Endothelial cell (in vitro differentiated cells): ENCODE measurements around the gene RNF224. TPM values are rescaled to one million over a fixed set of nuclear protein-coding genes. Genes with fewer than 3 reads are reported as not detected.

Experiments used
- DNase-seq: peaks from one replicate; pipeline ENCODE4 v3.0.0; 2021; ENCODE audit warnings: low spot score
- H3K27ac Mint-ChIP-seq: one replicate; pipeline ENCODE4 v1.8.0; 2021; ENCODE audit warnings: mixed read lengths, inconsistent platforms; ENCODE audit not compliant: unreplicated experiment
- H3K27me3 Mint-ChIP-seq: one replicate; pipeline ENCODE4 v1.8.0; 2021; ENCODE audit warnings: mild to moderate bottlenecking, moderate library complexity, mixed read lengths, inconsistent platforms; ENCODE audit not compliant: unreplicated experiment
- H3K36me3 Mint-ChIP-seq: one replicate; pipeline ENCODE4 v1.8.0; 2021; ENCODE audit warnings: mild to moderate bottlenecking, low read depth, mixed read lengths, inconsistent platforms; ENCODE audit not compliant: unreplicated experiment
- H3K4me1 Mint-ChIP-seq: one replicate; pipeline ENCODE4 v1.8.0; 2021; ENCODE audit warnings: mild to moderate bottlenecking, mixed read lengths, inconsistent platforms; ENCODE audit not compliant: unreplicated experiment
- H3K4me3 Mint-ChIP-seq: one replicate; pipeline ENCODE4 v1.8.0; 2021; ENCODE audit warnings: mild to moderate bottlenecking, mixed read lengths, inconsistent platforms; ENCODE audit not compliant: unreplicated experiment
- H3K9me3 Mint-ChIP-seq: one replicate; pipeline ENCODE4 v1.8.0; 2021; ENCODE audit warnings: mixed read lengths, inconsistent platforms; ENCODE audit not compliant: unreplicated experiment
- total RNA-seq: library from RNA; stranded (reverse); fragmentation: NEBNext Ultra II Directional; extraction: Animal tissue kit (Norgen Biotek cat#: 25700); gene quantifications from one replicate; pipeline ENCODE4 v1.2.1, GENCODE V29; 2021; ENCODE audit not compliant: unreplicated experiment
- TF ChIP-seq, protein P1 (sequence below): fragments of 200-600 bp; sonication (generic); IDR thresholded peaks from one replicate; pipeline ENCODE4 v1.5.0; 2021; ENCODE audit warnings: antibody characterized with exemption; ENCODE audit not compliant: unreplicated experiment

RNF224 gene
- total RNA-seq, 1 donor from 2014 or later = not detected

GRCh38 chr9:137268538-137269201, 41.4 kb downstream of the RNF224 start:
- peak overlapping the region; percentile 62 for H3K27ac Mint-ChIP-seq
- peaks cover 23% of the 10 kb centered on the region for H3K36me3 Mint-ChIP-seq
- H3K27me3 Mint-ChIP-seq = peaks cover 5% of the 10 kb centered on the region
- H3K9me3 Mint-ChIP-seq = no peaks in the 10 kb centered on the region
- no peaks in the 10 kb centered on the region for H3K4me1 Mint-ChIP-seq
- TF ChIP-seq, protein P1, sequence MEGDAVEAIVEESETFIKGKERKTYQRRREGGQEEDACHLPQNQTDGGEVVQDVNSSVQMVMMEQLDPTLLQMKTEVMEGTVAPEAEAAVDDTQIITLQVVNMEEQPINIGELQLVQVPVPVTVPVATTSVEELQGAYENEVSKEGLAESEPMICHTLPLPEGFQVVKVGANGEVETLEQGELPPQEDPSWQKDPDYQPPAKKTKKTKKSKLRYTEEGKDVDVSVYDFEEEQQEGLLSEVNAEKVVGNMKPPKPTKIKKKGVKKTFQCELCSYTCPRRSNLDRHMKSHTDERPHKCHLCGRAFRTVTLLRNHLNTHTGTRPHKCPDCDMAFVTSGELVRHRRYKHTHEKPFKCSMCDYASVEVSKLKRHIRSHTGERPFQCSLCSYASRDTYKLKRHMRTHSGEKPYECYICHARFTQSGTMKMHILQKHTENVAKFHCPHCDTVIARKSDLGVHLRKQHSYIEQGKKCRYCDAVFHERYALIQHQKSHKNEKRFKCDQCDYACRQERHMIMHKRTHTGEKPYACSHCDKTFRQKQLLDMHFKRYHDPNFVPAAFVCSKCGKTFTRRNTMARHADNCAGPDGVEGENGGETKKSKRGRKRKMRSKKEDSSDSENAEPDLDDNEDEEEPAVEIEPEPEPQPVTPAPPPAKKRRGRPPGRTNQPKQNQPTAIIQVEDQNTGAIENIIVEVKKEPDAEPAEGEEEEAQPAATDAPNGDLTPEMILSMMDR = no peak
- DNase-seq = no peak
- H3K4me3 Mint-ChIP-seq = no peak overlapping the region

DNA sequence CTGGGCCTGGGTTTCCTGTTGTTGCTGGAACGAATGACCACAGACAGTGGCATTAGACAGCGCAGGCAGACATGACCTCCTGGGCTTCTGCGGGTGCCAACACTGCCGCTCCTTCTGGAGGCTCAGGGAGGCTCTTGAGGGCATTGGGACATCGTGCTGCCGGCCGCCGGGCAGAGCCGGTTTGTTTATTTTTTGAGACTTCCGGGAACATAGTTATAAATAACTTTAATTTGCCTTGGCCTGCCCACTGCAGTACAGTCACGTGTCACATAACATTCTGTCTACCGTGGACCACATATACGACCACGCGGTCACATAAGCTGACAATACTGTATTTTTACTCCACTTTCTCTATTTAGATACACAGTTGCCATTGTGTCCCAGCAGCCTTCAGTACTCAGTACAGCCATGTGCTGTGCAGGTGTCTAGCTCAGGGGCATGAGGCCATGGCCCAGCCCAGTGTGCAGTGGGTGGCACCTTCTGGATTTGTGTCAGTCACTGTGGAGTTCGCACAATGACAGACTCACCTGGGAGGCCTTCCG, 42.0 kb downstream of the RNF224 start:
- Mint-ChIP-seq H3K9me3 (no peaks in the 10 kb centered on the region), H3K4me1 (peaks cover under 1% of the 10 kb centered on the region), H3K4me3 (peak overlapping the region; percentile 21), H3K27me3 (peaks cover 5% of the 10 kb centered on the region), H3K27ac (peak overlapping the region; percentile 62), H3K36me3 (peaks cover 24% of the 10 kb centered on the region)
- DNase-seq = no peak
- TF ChIP-seq, protein P1 = no peak

- DNase-seq = no peak
- Mint-ChIP-seq H3K4me3 (peak overlapping the region; percentile 56), H3K4me1 (peaks cover 14% of the 10 kb centered on the region), H3K27me3 (peaks cover 10% of the 10 kb centered on the region), H3K9me3 (no peaks in the 10 kb centered on the region), H3K27ac (no peak overlapping the region), H3K36me3 (peaks cover 24% of the 10 kb centered on the region)
- TF ChIP-seq, protein P1 = no peak
Observed at GRCh38 chr9:137270929-137271695, 43.8 kb downstream of the RNF224 start.

DNA sequence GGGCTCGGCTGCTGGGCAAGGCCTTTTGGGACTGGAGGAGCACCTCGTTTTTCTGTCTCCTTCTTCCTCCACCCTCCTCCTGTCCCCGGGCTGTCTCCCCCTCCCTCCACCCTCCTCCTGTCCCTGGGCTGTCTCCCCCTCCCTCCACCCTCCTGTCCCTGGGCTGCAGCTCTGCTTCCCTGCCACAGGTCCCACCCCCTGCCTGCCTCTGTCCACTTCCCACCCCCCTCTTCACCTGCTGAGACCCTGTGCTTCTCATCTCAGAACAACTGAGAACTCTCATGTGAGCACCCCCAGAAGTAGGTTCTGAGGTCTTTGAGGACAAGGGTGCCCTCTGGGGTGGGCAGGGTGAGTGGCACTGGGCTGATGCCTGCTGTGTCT, 44.4 kb downstream of the RNF224 start:
- TF ChIP-seq, protein P1 = no peak
- DNase-seq = no peak
- Mint-ChIP-seq H3K27ac (no peak overlapping the region), H3K27me3 (peaks cover 10% of the 10 kb centered on the region), H3K4me1 (peaks cover 16% of the 10 kb centered on the region), H3K36me3 (peaks cover 24% of the 10 kb centered on the region), H3K4me3 (peak overlapping the region; percentile 56), H3K9me3 (no peaks in the 10 kb centered on the region)
